Measurements from ENCODE around the gene KANSL1.

GRCh38 chr17:46194393-46195216 lies 1.4 kb upstream of the KANSL1 start:
- TF ChIP-seq TAF1 (IDR thresholded peaks at IDR 0.05; ENCODE audit: borderline replicate concordance, insufficient read depth, low read length) (no peak; the same call in 1 of the 2 replicates), POLR2AphosphoS5 (IDR thresholded peaks at IDR 0.05; ENCODE audit: low read depth, low read length) (no peak), REST (IDR thresholded peaks at IDR 0.05; ENCODE audit: insufficient read depth in 1 of 2, low read depth in 2 of 2, low read length in 2 of 2) (no peak)
